GM12878 (cell line): Measurements from ENCODE around the gene RNF103. TPM values are rescaled to one million over a fixed set of nuclear protein-coding genes. Genes with fewer than 3 reads are reported as not detected.
A peak's percentile ranks its signal among the peaks of the same experiment; 100 is the strongest.

ENCODE experiments used
- ATAC-seq: fragments of 200-7000 bp; cut with Tn5 transposase; 3 replicates; pipeline ENCODE4 v1.9.1; 2020; ENCODE audit warnings: mild to moderate bottlenecking, moderate library complexity
- BruUV-seq: library from RNA; stranded (reverse); fragments of 400-500 nt; replicated peaks from 2 replicates; lab custom pipeline; 2021; lab: Mats Ljungman, UMichigan
- CTCF ChIA-PET: fragments of 300-600 bp; sonication (Branson Sonifier 250); formaldehyde crosslinking; extraction: SDS; loops from one replicate; lab custom pipeline; 2021; ENCODE audit warnings: inconsistent platforms; lab: Yijun Ruan, JAX
- POLR2A ChIA-PET: fragments of 350-600 bp; formaldehyde crosslinking; extraction: SDS; loops from one replicate; lab custom pipeline; 2021; ENCODE audit warnings: inconsistent platforms; lab: Charles Lee
- RAD21 ChIA-PET: fragments of 300-600 bp; sonication (Branson Sonifier 250); formaldehyde crosslinking; loops from one replicate; lab custom pipeline; 2023; ENCODE audit warnings: antibody characterized with exemption; ENCODE audit not compliant: unreplicated experiment; lab: Charles Lee
- SMC1A ChIA-PET: fragments of 300-600 bp; sonication (Branson Sonifier 250); formaldehyde crosslinking; loops from one replicate; lab custom pipeline; 2023; ENCODE audit not compliant: unreplicated experiment, uncharacterized antibody; lab: Charles Lee
- DNase-seq: peaks from one replicate; pipeline ENCODE4 v3.0.0-alpha.2; 2011; ENCODE audit warnings: low read depth, low spot score
- FAIRE-seq: peaks from 3 replicates; lab custom pipeline; 2011; peaks lifted over from hg19 to GRCh38; lab: Jason Lieb, UNC
- H2AFZ ChIP-seq: 2 replicates; pipeline ENCODE4 v1.6.0; 2011; ENCODE audit warnings: low read depth, low read length, control low read depth; ENCODE audit not compliant: control insufficient read depth
- H3K27ac ChIP-seq: 2 replicates; pipeline ENCODE4 v1.5.1; 2011; ENCODE audit warnings: control low read depth; ENCODE audit not compliant: control insufficient read depth, insufficient read depth
- H3K27me3 ChIP-seq, 2 experiments: replicated peaks in 1 of 2; 2 replicates each; pipeline versions ENCODE4 v1.6.0 to v1.6.1; 2011; ENCODE audit warnings: low read length in 1 of 2; ENCODE audit not compliant: control insufficient read depth in 2 of 2, insufficient read depth in 2 of 2
- H3K36me3 ChIP-seq, 2 experiments: 2 replicates each; pipeline ENCODE4 v1.5.1; 2011; ENCODE audit warnings: low read length in 1 of 2; ENCODE audit not compliant: control insufficient read depth in 2 of 2, insufficient read depth in 2 of 2
- H3K4me1 ChIP-seq: 2 replicates; pipeline ENCODE4 v1.6.1; 2011; ENCODE audit warnings: mild to moderate bottlenecking, low read length, moderate library complexity, mixed read lengths; ENCODE audit not compliant: control insufficient read depth, insufficient read depth
- H3K4me2 ChIP-seq: 2 replicates; pipeline ENCODE4 v1.6.0; 2011; ENCODE audit warnings: control low read depth; ENCODE audit not compliant: control insufficient read depth, insufficient read depth
- H3K4me3 ChIP-seq: fragments of 200-600 bp; sonication (generic); 2 replicates; pipeline ENCODE4 v1.5.1; 2016
- H3K79me2 ChIP-seq: 2 replicates; pipeline ENCODE4 v1.6.0; 2011; ENCODE audit warnings: low read length; ENCODE audit not compliant: control insufficient read depth, insufficient read depth
- H3K9ac ChIP-seq: 2 replicates; pipeline ENCODE4 v1.8.0; 2011; ENCODE audit warnings: low read length, control low read depth, mixed read lengths; ENCODE audit not compliant: control insufficient read depth, insufficient read depth
- H3K9me3 ChIP-seq: replicated peaks from 3 replicates; pipeline ENCODE4 v1.5.1; 2011; ENCODE audit warnings: mild to moderate bottlenecking, low read length; ENCODE audit not compliant: control insufficient read depth, insufficient read depth
- H4K20me1 ChIP-seq: 2 replicates; pipeline ENCODE4 v1.6.0; 2011; ENCODE audit not compliant: control insufficient read depth, insufficient read depth
- ASH2L ChIP-seq: fragments of 300-600, 200-600 bp; sonication (generic); IDR thresholded peaks from 2 replicates; pipeline ENCODE4 v1.6.1; 2017; ENCODE audit warnings: low read depth, mild to moderate bottlenecking, borderline replicate concordance
- FOS ChIP-seq: IDR thresholded peaks from 3 replicates; pipeline ENCODE4 v1.6.1; 2011; ENCODE audit warnings: borderline replicate concordance; ENCODE audit not compliant: insufficient read length; ENCODE audit errors: extremely low read depth
- MEF2A ChIP-seq: IDR thresholded peaks from 2 replicates; pipeline ENCODE4 v1.6.1; 2011; ENCODE audit warnings: low read depth, mild to moderate bottlenecking, low read length, moderate library complexity; ENCODE audit not compliant: insufficient read depth
- NBN ChIP-seq: fragments of 450-650 bp; IDR thresholded peaks from 2 replicates; pipeline ENCODE4 v1.6.1; 2016
- NFXL1 ChIP-seq: fragments of 450-650 bp; IDR thresholded peaks from 2 replicates; pipeline ENCODE4 v1.6.1; 2017; ENCODE audit warnings: antibody characterized with exemption, mild to moderate bottlenecking, borderline replicate concordance
- NFYA ChIP-seq: IDR thresholded peaks from 2 replicates; pipeline ENCODE4 v1.6.1; 2011; ENCODE audit warnings: low read depth, mild to moderate bottlenecking, low read length, improper control_type of control experiment, borderline replicate concordance
- POLR2AphosphoS2 ChIP-seq: IDR thresholded peaks from 2 replicates; pipeline ENCODE4 v1.6.1; 2011; ENCODE audit warnings: low read depth, mild to moderate bottlenecking, low read length, improper control_type of control experiment, moderate library complexity
- POLR2AphosphoS5 ChIP-seq: IDR thresholded peaks from 2 replicates; pipeline ENCODE4 v1.6.1; 2011; ENCODE audit warnings: mild to moderate bottlenecking, low read length, inconsistent platforms
- RUNX3 ChIP-seq: IDR thresholded peaks from 2 replicates; pipeline ENCODE4 v1.6.1; 2012; ENCODE audit warnings: low read length, inconsistent platforms
- SIX5 ChIP-seq: IDR thresholded peaks from 2 replicates; pipeline ENCODE4 v1.6.1; 2011; ENCODE audit warnings: mild to moderate bottlenecking, low read depth, low read length, moderate library complexity; ENCODE audit not compliant: severe bottlenecking
- SMARCA5 ChIP-seq: fragments of 450-650 bp; IDR thresholded peaks from 2 replicates; pipeline ENCODE4 v1.6.1; 2017; ENCODE audit warnings: mild to moderate bottlenecking
- SMC3 ChIP-seq: IDR thresholded peaks from 2 replicates; pipeline ENCODE4 v1.6.1; 2011; ENCODE audit warnings: low read length, improper control_type of control experiment, borderline replicate concordance
- SPI1 ChIP-seq: IDR thresholded peaks from 2 replicates; pipeline ENCODE4 v1.6.1; 2011; ENCODE audit warnings: low read depth, mild to moderate bottlenecking, low read length, moderate library complexity, borderline replicate concordance; ENCODE audit not compliant: insufficient read depth
- TBL1XR1 ChIP-seq: IDR thresholded peaks from 2 replicates; pipeline ENCODE4 v1.6.1; 2012; ENCODE audit warnings: low read depth, low read length, improper control_type of control experiment
- TCF3 ChIP-seq: IDR thresholded peaks from 2 replicates; pipeline ENCODE4 v1.6.1; 2012; ENCODE audit warnings: low read depth, mild to moderate bottlenecking, low read length, borderline replicate concordance; ENCODE audit not compliant: insufficient read depth
- ZNF217 ChIP-seq: fragments of 450-650 bp; IDR thresholded peaks from 2 replicates; pipeline ENCODE4 v1.6.1; 2017; ENCODE audit warnings: antibody characterized with exemption, mild to moderate bottlenecking
- ZNF24 ChIP-seq: fragments of 450-650 bp; IDR thresholded peaks from 2 replicates; pipeline ENCODE4 v1.6.1; 2017; ENCODE audit warnings: antibody characterized with exemption, mild to moderate bottlenecking
- WGBS: methylation state at CpG from one replicate; pipeline ENCODE4 v1.1.6; 2016; ENCODE audit warnings: low lambda C conversion rate; ENCODE audit not compliant: insufficient replicate concordance, insufficient coverage; ENCODE audit errors: missing lambda C conversion rate; 5-methylcytosine and 5-hydroxymethylcytosine counted together
- in situ Hi-C: fragments of 300-500 bp; cut with MboI; formaldehyde crosslinking; loops from 9 replicates; pipeline ENCODE4 v1.14.3; 2018; ENCODE audit warnings: mixed read lengths
- intact Hi-C: fragments of 100-400 bp; cut with micrococcal nuclease; formaldehyde crosslinking; loops from one replicate; pipeline ENCODE4 v1.14.2; 2022; ENCODE audit not compliant: unreplicated experiment
- polyA plus RNA-seq, 11 experiments: library from polyadenylated mRNA; depleted of rRNA in 4 of 11; unstranded in 6 of 11; stranded (reverse) in 5 of 11; fragments of >200 nt; fragmentation: Nextera tagmentation in 4 of 11; fragmentation: Illumina TruSeq in 1 of 11; extraction: Ambion mirVana in 4 of 11; extraction: Trizol in 1 of 11; gene quantifications; 1 replicate in 1 of 11; 2 replicates in 10 of 11; pipeline versions ENCODE4 v1.2.1 to v1.2.3, GENCODE V29; 2011 to 2016; ENCODE audit warnings: inconsistent platforms in 2 of 11, missing spikeins in 2 of 11, low read depth in 1 of 11
- total RNA-seq, 4 experiments: library from RNA; depleted of rRNA in 3 of 4; stranded (reverse); fragments of >200 nt in 3 of 4; fragmentation: Illumina TruSeq in 1 of 4; extraction: Trizol in 1 of 4; gene quantifications; 2 replicates each; pipeline versions ENCODE4 v1.2.1 to v1.2.3, GENCODE V29; 2013 to 2021
- TF ChIP-seq, protein P1 (sequence below): IDR thresholded peaks from 2 replicates; pipeline ENCODE4 v1.6.1; 2012; ENCODE audit warnings: low read depth, low read length, improper control_type of control experiment

RNF103 gene
- total and polyA plus RNA-seq, 10 of the 15 experiments (the other 5 are each of a cell fraction or from before 2014, with no cell fraction given): 2.4 to 11.0 (median 8.0) TPM

- TF ChIP-seq FOS: no peak
- TF ChIP-seq ZNF217: no peak
- peak; percentile 97 for TF ChIP-seq POLR2AphosphoS5
- TF ChIP-seq SMC3: no peak
- peak; percentile 53; the same call in 1 of the 2 replicates for TF ChIP-seq SPI1
- peak; percentile 44; the same call in 1 of the 2 replicates for TF ChIP-seq SMARCA5
- no peak for TF ChIP-seq MEF2A
- no peak for TF ChIP-seq NFYA
- TF ChIP-seq RUNX3: peak; percentile 49; the same call in 1 of the 2 replicates
Measured at GRCh38 chr2:86562922-86563649, 60.6 kb downstream of the RNF103 start, which contains the start of gene CHMP3 (continued).

GRCh38 chr2:86562485-86562921 is 61.2 kb downstream of the RNF103 start:
- no TSS peak for BruUV-seq
- Histone ChIP-seq H3K27ac (peak overlapping the region; percentile 99), H3K4me1 (peaks cover 5% of the 10 kb centered on the region), H3K4me3 (peak overlapping the region; percentile 89), H3K9ac (peak overlapping the region; percentile 95), H4K20me1 (no peaks in the 10 kb centered on the region), H3K4me2 (peak overlapping the region; percentile 69), H3K36me3 (no peaks in the 10 kb centered on the region), H3K79me2 (peaks cover 35% of the 10 kb centered on the region), H3K27me3 (no peaks in the 10 kb centered on the region), H3K9me3 (peaks cover 2% of the 10 kb centered on the region), H2AFZ (peak overlapping the region; percentile 93)
- 4% methylated on average over 16 of the region's 16 CpGs for WGBS
- RAD21 ChIA-PET: no interaction called here
- intact Hi-C loops: loop anchor here (2.0 kb wide), 2 partner anchors 60 to 120 kb away; partner anchors contain the start of gene RNF103
- FAIRE-seq: no peak
- TF ChIP-seq ASH2L (0 out of 2 replicates have a peak, but pooled peaks have one; percentile 12), NFXL1 (no peak), SIX5 (no peak), NBN (0 out of 2 replicates have a peak, but pooled peaks have one; percentile 5), POLR2AphosphoS2 (peak; percentile 61; the same call in 1 of the 2 replicates), TCF3 (0 out of 2 replicates have a peak, but pooled peaks have one; percentile 41), TBL1XR1 (no peak), ZNF24 (no peak)
- TF ChIP-seq, protein P1, sequence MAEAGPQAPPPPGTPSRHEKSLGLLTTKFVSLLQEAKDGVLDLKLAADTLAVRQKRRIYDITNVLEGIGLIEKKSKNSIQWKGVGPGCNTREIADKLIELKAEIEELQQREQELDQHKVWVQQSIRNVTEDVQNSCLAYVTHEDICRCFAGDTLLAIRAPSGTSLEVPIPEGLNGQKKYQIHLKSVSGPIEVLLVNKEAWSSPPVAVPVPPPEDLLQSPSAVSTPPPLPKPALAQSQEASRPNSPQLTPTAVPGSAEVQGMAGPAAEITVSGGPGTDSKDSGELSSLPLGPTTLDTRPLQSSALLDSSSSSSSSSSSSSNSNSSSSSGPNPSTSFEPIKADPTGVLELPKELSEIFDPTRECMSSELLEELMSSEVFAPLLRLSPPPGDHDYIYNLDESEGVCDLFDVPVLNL: no peak
- in situ Hi-C loops: no loop called here
- no peak for DNase-seq
- CTCF ChIA-PET: interaction anchor here (0.9 to 1.4 kb wide), 2 partner anchors 21 to 122 kb away, joined by 3 to 5 read pairs; partner anchors contain the start of gene KDM3A
- peak; percentile 49; the same call in 1 of the 3 replicates for ATAC-seq
- POLR2A ChIA-PET: interaction anchor here (1.0 to 3.6 kb wide), 3 partner anchors 10 to 120 kb away, joined by 3 to 20 read pairs (median 13); partner anchors contain the start of gene KDM3A
- SMC1A ChIA-PET: interaction anchor here (1.0 to 2.0 kb wide), 6 partner anchors 9 to 121 kb away, joined by 3 to 7 read pairs (median 6); partner anchors contain the start of gene KDM3A
